ENCODE results near the gene CDH4. TPM values are rescaled to one million over a fixed set of nuclear protein-coding genes. Genes with fewer than 3 reads are reported as not detected.

The CDH4 gene
- total and polyA plus RNA-seq, 12 donors: 0.04 to 0.25 (median 0.08) TPM; not detected in 5

- no peaks in the 10 kb centered on the region for H3K9me3 ChIP-seq
- H3K27me3 ChIP-seq: peaks cover 0 to 44% (median 16%) of the 10 kb centered on the region in 7 donors
- 68 to 69% methylated on average over 35 to 36 of the region's 36 CpGs for WGBS, 2 donors
- peak in 1 of 2 donors; percentile 7 for DNase-seq
- no peak overlapping the region for H3K27ac ChIP-seq
- ATAC-seq: no peak
- H3K4me1 ChIP-seq: no peaks in the 10 kb centered on the region
- no peak for TF ChIP-seq CTCF (IDR thresholded peaks at IDR 0.05)
- intact Hi-C loops (cut with DNase I): no loop called here
- no peak overlapping the region for H3K4me3 ChIP-seq
- H3K36me3 ChIP-seq: no peaks in the 10 kb centered on the region
Observed at GRCh38 chr20:61933951-61934715, 682.1 kb downstream of the CDH4 start.

GRCh38 chr20:61934716-61935530 is 682.9 kb downstream of the CDH4 start:
- Histone ChIP-seq H3K9me3 (no peaks in the 10 kb centered on the region), H3K4me1 (no peaks in the 10 kb centered on the region), H3K36me3 (no peaks in the 10 kb centered on the region), H3K4me3 (no peak overlapping the region), H3K27me3 (peaks cover 0 to 49% (median 16%) of the 10 kb centered on the region in 7 donors), H3K27ac (no peak overlapping the region)
- DNase-seq (no peak), ATAC-seq (no peak)
- intact Hi-C loops (cut with DNase I): no loop called here
- 47 to 51% methylated on average over 24 of the region's 24 CpGs for WGBS, 2 donors
- TF ChIP-seq CTCF (IDR thresholded peaks at IDR 0.05): no peak

- no peak for DNase-seq
- H3K4me1 ChIP-seq: no peaks in the 10 kb centered on the region
- no peak overlapping the region for H3K27ac ChIP-seq
- no peaks in the 10 kb centered on the region for H3K36me3 ChIP-seq
- no peak for TF ChIP-seq CTCF (IDR thresholded peaks at IDR 0.05)
- 80 to 83% methylated on average over 12 to 14 of the region's 14 CpGs for WGBS, 2 donors
- no peak for ATAC-seq
- H3K9me3 ChIP-seq: no peaks in the 10 kb centered on the region
- intact Hi-C loops (cut with DNase I): no loop called here
- peaks cover 0 to 49% (median 16%) of the 10 kb centered on the region in 7 donors for H3K27me3 ChIP-seq
- H3K4me3 ChIP-seq: no peak overlapping the region
Observed at GRCh38 chr20:61935926-61936700, 684.1 kb downstream of the CDH4 start.

- Histone ChIP-seq H3K4me3 (no peak overlapping the region), H3K36me3 (no peaks in the 10 kb centered on the region), H3K9me3 (no peaks in the 10 kb centered on the region), H3K4me1 (no peaks in the 10 kb centered on the region), H3K27me3 (peaks cover 0 to 49% (median 16%) of the 10 kb centered on the region in 7 donors), H3K27ac (no peak overlapping the region)
- 79 to 84% methylated on average over 29 of the region's 29 CpGs for WGBS, 2 donors
- intact Hi-C loops (cut with DNase I): no loop called here
- no peak for DNase-seq
- no peak for TF ChIP-seq CTCF (IDR thresholded peaks at IDR 0.05)
- ATAC-seq: no peak
Observed at GRCh38 chr20:61936701-61937131, 684.7 kb downstream of the CDH4 start.

All from heart right ventricle (tissue), 16 donors.